Measurements from ENCODE around the gene GFRA1. TPM values are rescaled to one million over a fixed set of nuclear protein-coding genes. Genes with fewer than 3 reads are reported as not detected.

The GFRA1 gene
- polyA plus RNA-seq, 1 of the 3 experiments (the other 2 are of a cell fraction): 1.6 TPM

GRCh38 chr10:116110736-116111135, 162.3 kb downstream of the GFRA1 start:
- Histone ChIP-seq H3K79me2 (ENCODE audit: insufficient read depth) (no peaks in the 10 kb centered on the region), H3K4me3 (ENCODE audit: low read depth in 2 of 2, low read length in 1 of 2) (no peak overlapping the region), H3K27me3 (ENCODE audit: insufficient read depth) (no peaks in the 10 kb centered on the region), H3K9me3 (no peaks in the 10 kb centered on the region), H3K36me3 (replicated peaks in 1 of 2; ENCODE audit: control insufficient read depth in 1 of 2, insufficient read depth in 2 of 2, low read length in 1 of 2) (no peaks in the 10 kb centered on the region), H3F3A (replicated peaks; ENCODE audit: insufficient read depth) (no peaks in the 10 kb centered on the region), H3K9me2 (no peaks in the 10 kb centered on the region), H4K20me1 (ENCODE audit: insufficient read depth) (no peaks in the 10 kb centered on the region), H3K27ac (ENCODE audit: low read depth in 2 of 2, low read length in 1 of 2) (no peak overlapping the region), H3K4me2 (no peak overlapping the region), H3K9ac (no peak overlapping the region), H3K4me1 (ENCODE audit: control insufficient read depth in 1 of 2, insufficient read depth in 2 of 2, low read depth in 1 of 2, low read length in 1 of 2) (no peaks in the 10 kb centered on the region; a peak in 1 of 4 replicates), H2AFZ (ENCODE audit: low read depth) (no peak overlapping the region)
- POLR2A ChIA-PET: interaction anchor here (0.6 kb wide), 1 partner anchor 10 kb away, joined by 3 read pairs; no protein-coding TSS in a partner anchor
- CTCF ChIA-PET: no interaction called here
- no peak for DNase-seq
- WGBS (ENCODE audit: low lambda C conversion rate): 42% methylated on average over 3 of the region's 4 CpGs
- TF ChIP-seq CHD2 (IDR thresholded peaks at IDR 0.05; ENCODE audit: low read length, partially characterized antibody): no peak
- TF ChIP-seq FOXM1 (IDR thresholded peaks at IDR 0.05; ENCODE audit: low read depth): no peak
- no peak for TF ChIP-seq POLR2AphosphoS5 (IDR thresholded peaks at IDR 0.05; ENCODE audit: low read depth, low read length)
- TF ChIP-seq JUND (IDR thresholded peaks at IDR 0.05): no peak
- TF ChIP-seq NRF1 (IDR thresholded peaks at IDR 0.05; ENCODE audit: low read depth, low read length): no peak
- TF ChIP-seq EP300 (IDR thresholded peaks at IDR 0.05; ENCODE audit: borderline replicate concordance in 1 of 2, low read depth in 1 of 2, low read length in 1 of 2): no peak
- no peak for TF ChIP-seq PBX3 (IDR thresholded peaks at IDR 0.05)
- no peak for TF ChIP-seq REST (IDR thresholded peaks at IDR 0.05; ENCODE audit: low read depth, low read length)
- TF ChIP-seq TCF12 (IDR thresholded peaks at IDR 0.05): no peak
- no peak for TF ChIP-seq MEF2A (IDR thresholded peaks at IDR 0.05; ENCODE audit: borderline replicate concordance, low read depth)
- no peak for TF ChIP-seq MXI1 (IDR thresholded peaks at IDR 0.05; ENCODE audit: low read depth, low read length)

GRCh38 chr10:116109881-116110280, 163.1 kb downstream of the GFRA1 start:
- no peaks in the 10 kb centered on the region for H3K36me3 ChIP-seq (replicated peaks in 1 of 2; ENCODE audit: control insufficient read depth in 1 of 2, insufficient read depth in 2 of 2, low read length in 1 of 2)
- no peak overlapping the region for H3K27ac ChIP-seq (ENCODE audit: low read depth in 2 of 2, low read length in 1 of 2)
- H3K9ac ChIP-seq: no peak overlapping the region
- H3K4me1 ChIP-seq (ENCODE audit: control insufficient read depth in 1 of 2, insufficient read depth in 2 of 2, low read depth in 1 of 2, low read length in 1 of 2): no peaks in the 10 kb centered on the region; a peak in 1 of 4 replicates
- WGBS (ENCODE audit: low lambda C conversion rate): 0% methylated on average over 2 of the region's 2 CpGs
- no peaks in the 10 kb centered on the region for H3K9me2 ChIP-seq
- H3K4me3 ChIP-seq (ENCODE audit: low read depth in 2 of 2, low read length in 1 of 2): no peak overlapping the region
- no peaks in the 10 kb centered on the region for H3F3A ChIP-seq (replicated peaks; ENCODE audit: insufficient read depth)
- H3K9me3 ChIP-seq: no peaks in the 10 kb centered on the region
- no peak for DNase-seq
- no peaks in the 10 kb centered on the region for H3K27me3 ChIP-seq (ENCODE audit: insufficient read depth)
- POLR2A ChIA-PET: no interaction called here
- CTCF ChIA-PET: interaction anchor here (1.2 kb wide), 1 partner anchor 178 kb away, joined by 3 read pairs; no protein-coding TSS in a partner anchor
- no peak overlapping the region for H3K4me2 ChIP-seq
- no peaks in the 10 kb centered on the region for H4K20me1 ChIP-seq (ENCODE audit: insufficient read depth)
- no peaks in the 10 kb centered on the region for H3K79me2 ChIP-seq (ENCODE audit: insufficient read depth)
- no peak overlapping the region for H2AFZ ChIP-seq (ENCODE audit: low read depth)
- TF ChIP-seq REST (IDR thresholded peaks at IDR 0.05; ENCODE audit: low read depth, low read length) (no peak), NFIC (IDR thresholded peaks at IDR 0.05; ENCODE audit: borderline replicate concordance) (no peak), PBX3 (IDR thresholded peaks at IDR 0.05) (no peak), NRF1 (IDR thresholded peaks at IDR 0.05; ENCODE audit: low read depth, low read length) (no peak), JUND (IDR thresholded peaks at IDR 0.05) (no peak), EZH2phosphoT487 (IDR thresholded peaks at IDR 0.05; ENCODE audit: borderline replicate concordance, low read depth) (no peak), RXRA (IDR thresholded peaks at IDR 0.05; ENCODE audit: borderline replicate concordance, low read depth) (no peak), RCOR1 (IDR thresholded peaks at IDR 0.05; ENCODE audit: low read length) (no peak), RFX5 (IDR thresholded peaks at IDR 0.05; ENCODE audit: low read length) (no peak), EP300 (IDR thresholded peaks at IDR 0.05; ENCODE audit: borderline replicate concordance in 1 of 2, low read depth in 1 of 2, low read length in 1 of 2) (no peak), RAD21 (IDR thresholded peaks at IDR 0.05; ENCODE audit: low read length) (no peak), MAX (IDR thresholded peaks at IDR 0.05; ENCODE audit: low read depth) (no peak)

Measured in SK-N-SH (cell line).